GM23338 (cell line): Measurements from ENCODE around the gene MICAL3.

ENCODE experiments used
- CREB1 ChIP-seq: fragments of 250-450 bp; sonication (Bioruptor Pico); IDR thresholded peaks from 2 replicates; pipeline ENCODE4 v1.5.0; 2020; ENCODE audit warnings: low read depth, mild to moderate bottlenecking, moderate library complexity
- EZH2 ChIP-seq: fragments of 200-600 bp; sonication (generic); IDR thresholded peaks from one replicate; pipeline ENCODE4 v1.8.0; 2017; ENCODE audit warnings: antibody characterized with exemption, mild to moderate bottlenecking, low read depth; ENCODE audit not compliant: unreplicated experiment
- EZH2phosphoT487 ChIP-seq: fragments of 200-600 bp; sonication (generic); IDR thresholded peaks from one replicate; pipeline ENCODE4 v1.8.1; 2018; ENCODE audit warnings: antibody characterized with exemption; ENCODE audit not compliant: unreplicated experiment
- JUNB ChIP-seq: IDR thresholded peaks from one replicate; pipeline ENCODE4 v1.6.1; 2016; ENCODE audit warnings: antibody characterized with exemption; ENCODE audit not compliant: unreplicated experiment
- NANOG ChIP-seq: IDR thresholded peaks from 2 replicates; pipeline ENCODE4 v1.6.1; 2016; ENCODE audit warnings: antibody characterized with exemption, borderline replicate concordance
- POLR2AphosphoS5 ChIP-seq: IDR thresholded peaks from 2 replicates; pipeline ENCODE4 v1.6.1; 2016; ENCODE audit warnings: antibody characterized with exemption, low read depth
- ZNF114 ChIP-seq: fragments of 250-450 bp; sonication (Bioruptor Pico); IDR thresholded peaks from 2 replicates; pipeline ENCODE4 v1.5.0; 2020; ENCODE audit warnings: mild to moderate bottlenecking, moderate library complexity
- TF ChIP-seq, protein P1 (sequence below), 2 experiments: fragments of 200-600 bp in 1 of 2; sonication (generic) in 1 of 2; conservative IDR thresholded peaks; 2 replicates each; pipeline versions ENCODE4 v1.5.1 to v1.6.1; 2016 to 2017; ENCODE audit warnings: antibody characterized with exemption in 2 of 2, low read depth in 2 of 2, mild to moderate bottlenecking in 2 of 2, moderate library complexity in 1 of 2
- TF ChIP-seq, protein P2 (sequence below): IDR thresholded peaks from 2 replicates; pipeline ENCODE4 v1.6.1; 2016; ENCODE audit warnings: antibody characterized with exemption
- TF ChIP-seq, protein P3 (sequence below): IDR thresholded peaks from one replicate; pipeline ENCODE4 v1.6.1; 2018; ENCODE audit warnings: antibody characterized with exemption; ENCODE audit not compliant: unreplicated experiment

DNA sequence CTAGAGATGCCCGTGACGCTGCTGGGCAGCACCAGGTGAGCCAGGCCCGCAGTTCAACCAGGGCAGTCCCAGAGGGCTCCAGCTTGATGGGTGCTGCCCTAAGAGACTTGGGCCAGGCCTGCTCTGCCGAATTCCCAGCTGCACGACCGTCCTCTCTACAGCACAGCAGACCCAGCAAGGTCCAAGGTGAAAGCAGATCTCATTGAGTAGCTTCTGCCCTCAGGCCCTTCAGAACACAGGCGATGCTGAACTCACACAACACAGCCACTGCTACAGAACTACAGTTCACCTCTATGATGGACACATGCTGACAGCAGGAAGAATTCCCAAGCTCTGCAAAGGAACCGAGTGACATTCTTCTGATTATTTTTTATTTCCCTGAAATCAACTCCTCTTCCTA, 81.6 kb downstream of the MICAL3 start:
- TF ChIP-seq, protein P1, sequence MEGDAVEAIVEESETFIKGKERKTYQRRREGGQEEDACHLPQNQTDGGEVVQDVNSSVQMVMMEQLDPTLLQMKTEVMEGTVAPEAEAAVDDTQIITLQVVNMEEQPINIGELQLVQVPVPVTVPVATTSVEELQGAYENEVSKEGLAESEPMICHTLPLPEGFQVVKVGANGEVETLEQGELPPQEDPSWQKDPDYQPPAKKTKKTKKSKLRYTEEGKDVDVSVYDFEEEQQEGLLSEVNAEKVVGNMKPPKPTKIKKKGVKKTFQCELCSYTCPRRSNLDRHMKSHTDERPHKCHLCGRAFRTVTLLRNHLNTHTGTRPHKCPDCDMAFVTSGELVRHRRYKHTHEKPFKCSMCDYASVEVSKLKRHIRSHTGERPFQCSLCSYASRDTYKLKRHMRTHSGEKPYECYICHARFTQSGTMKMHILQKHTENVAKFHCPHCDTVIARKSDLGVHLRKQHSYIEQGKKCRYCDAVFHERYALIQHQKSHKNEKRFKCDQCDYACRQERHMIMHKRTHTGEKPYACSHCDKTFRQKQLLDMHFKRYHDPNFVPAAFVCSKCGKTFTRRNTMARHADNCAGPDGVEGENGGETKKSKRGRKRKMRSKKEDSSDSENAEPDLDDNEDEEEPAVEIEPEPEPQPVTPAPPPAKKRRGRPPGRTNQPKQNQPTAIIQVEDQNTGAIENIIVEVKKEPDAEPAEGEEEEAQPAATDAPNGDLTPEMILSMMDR (conservative IDR thresholded peaks at IDR 0.05; ENCODE audit: low read depth in 2 of 2) = no peak
- TF ChIP-seq, protein P2, sequence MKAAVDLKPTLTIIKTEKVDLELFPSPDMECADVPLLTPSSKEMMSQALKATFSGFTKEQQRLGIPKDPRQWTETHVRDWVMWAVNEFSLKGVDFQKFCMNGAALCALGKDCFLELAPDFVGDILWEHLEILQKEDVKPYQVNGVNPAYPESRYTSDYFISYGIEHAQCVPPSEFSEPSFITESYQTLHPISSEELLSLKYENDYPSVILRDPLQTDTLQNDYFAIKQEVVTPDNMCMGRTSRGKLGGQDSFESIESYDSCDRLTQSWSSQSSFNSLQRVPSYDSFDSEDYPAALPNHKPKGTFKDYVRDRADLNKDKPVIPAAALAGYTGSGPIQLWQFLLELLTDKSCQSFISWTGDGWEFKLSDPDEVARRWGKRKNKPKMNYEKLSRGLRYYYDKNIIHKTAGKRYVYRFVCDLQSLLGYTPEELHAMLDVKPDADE = no peak
- TF ChIP-seq EZH2 (no peak), ZNF114 (CRISPR knock-in tag) (no peak), POLR2AphosphoS5 (no peak), CREB1 (CRISPR knock-in tag) (no peak), EZH2phosphoT487 (no peak), NANOG (no peak), JUNB (no peak)
- TF ChIP-seq, protein P3, sequence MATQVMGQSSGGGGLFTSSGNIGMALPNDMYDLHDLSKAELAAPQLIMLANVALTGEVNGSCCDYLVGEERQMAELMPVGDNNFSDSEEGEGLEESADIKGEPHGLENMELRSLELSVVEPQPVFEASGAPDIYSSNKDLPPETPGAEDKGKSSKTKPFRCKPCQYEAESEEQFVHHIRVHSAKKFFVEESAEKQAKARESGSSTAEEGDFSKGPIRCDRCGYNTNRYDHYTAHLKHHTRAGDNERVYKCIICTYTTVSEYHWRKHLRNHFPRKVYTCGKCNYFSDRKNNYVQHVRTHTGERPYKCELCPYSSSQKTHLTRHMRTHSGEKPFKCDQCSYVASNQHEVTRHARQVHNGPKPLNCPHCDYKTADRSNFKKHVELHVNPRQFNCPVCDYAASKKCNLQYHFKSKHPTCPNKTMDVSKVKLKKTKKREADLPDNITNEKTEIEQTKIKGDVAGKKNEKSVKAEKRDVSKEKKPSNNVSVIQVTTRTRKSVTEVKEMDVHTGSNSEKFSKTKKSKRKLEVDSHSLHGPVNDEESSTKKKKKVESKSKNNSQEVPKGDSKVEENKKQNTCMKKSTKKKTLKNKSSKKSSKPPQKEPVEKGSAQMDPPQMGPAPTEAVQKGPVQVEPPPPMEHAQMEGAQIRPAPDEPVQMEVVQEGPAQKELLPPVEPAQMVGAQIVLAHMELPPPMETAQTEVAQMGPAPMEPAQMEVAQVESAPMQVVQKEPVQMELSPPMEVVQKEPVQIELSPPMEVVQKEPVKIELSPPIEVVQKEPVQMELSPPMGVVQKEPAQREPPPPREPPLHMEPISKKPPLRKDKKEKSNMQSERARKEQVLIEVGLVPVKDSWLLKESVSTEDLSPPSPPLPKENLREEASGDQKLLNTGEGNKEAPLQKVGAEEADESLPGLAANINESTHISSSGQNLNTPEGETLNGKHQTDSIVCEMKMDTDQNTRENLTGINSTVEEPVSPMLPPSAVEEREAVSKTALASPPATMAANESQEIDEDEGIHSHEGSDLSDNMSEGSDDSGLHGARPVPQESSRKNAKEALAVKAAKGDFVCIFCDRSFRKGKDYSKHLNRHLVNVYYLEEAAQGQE = no peak
